DND-41 (cell line): Measurements from ENCODE around the gene ZDHHC18.
"Not testable (repeated sequence)": the region's sequence is repeated elsewhere in the genome, so short reads cannot be mapped to it uniquely, and the experiment has no call there.

Source experiments
- EZH2 ChIP-seq: IDR thresholded peaks from 3 replicates; pipeline ENCODE4 v1.6.1; 2012; ENCODE audit warnings: borderline replicate concordance, low read depth, mild to moderate bottlenecking, moderate library complexity, low read length, inconsistent platforms; ENCODE audit not compliant: severe bottlenecking
- TF ChIP-seq, protein P1 (sequence below): IDR thresholded peaks from 2 replicates; pipeline ENCODE4 v1.5.1; 2012; ENCODE audit warnings: borderline replicate concordance, low read length, moderate library complexity, mild to moderate bottlenecking; ENCODE audit not compliant: poor library complexity, severe bottlenecking; ENCODE audit errors: extremely low read depth

DNA sequence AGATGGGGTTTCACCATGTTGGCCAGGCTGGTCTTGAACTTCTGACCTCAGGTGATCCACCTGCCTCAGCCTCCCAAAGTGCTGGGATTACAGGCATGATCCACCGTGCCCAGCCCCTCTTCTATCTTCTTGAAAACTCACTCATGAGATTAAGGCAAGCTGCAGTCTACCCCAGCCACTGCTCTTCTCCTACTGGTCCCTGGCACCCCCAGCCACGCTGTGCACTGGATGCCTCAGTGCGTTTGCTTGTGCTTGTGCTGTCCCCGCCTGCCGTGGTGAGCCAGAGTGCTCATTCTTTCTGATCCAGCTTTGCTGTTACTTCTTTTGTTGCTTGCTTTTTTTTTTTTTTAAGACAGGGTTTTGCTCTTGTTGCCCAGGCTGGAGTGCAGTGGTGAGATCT lies 11.2 kb downstream of the ZDHHC18 start:
- TF ChIP-seq, protein P1, sequence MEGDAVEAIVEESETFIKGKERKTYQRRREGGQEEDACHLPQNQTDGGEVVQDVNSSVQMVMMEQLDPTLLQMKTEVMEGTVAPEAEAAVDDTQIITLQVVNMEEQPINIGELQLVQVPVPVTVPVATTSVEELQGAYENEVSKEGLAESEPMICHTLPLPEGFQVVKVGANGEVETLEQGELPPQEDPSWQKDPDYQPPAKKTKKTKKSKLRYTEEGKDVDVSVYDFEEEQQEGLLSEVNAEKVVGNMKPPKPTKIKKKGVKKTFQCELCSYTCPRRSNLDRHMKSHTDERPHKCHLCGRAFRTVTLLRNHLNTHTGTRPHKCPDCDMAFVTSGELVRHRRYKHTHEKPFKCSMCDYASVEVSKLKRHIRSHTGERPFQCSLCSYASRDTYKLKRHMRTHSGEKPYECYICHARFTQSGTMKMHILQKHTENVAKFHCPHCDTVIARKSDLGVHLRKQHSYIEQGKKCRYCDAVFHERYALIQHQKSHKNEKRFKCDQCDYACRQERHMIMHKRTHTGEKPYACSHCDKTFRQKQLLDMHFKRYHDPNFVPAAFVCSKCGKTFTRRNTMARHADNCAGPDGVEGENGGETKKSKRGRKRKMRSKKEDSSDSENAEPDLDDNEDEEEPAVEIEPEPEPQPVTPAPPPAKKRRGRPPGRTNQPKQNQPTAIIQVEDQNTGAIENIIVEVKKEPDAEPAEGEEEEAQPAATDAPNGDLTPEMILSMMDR = not testable (repeated sequence)
- not testable (repeated sequence) for TF ChIP-seq EZH2
